ENCODE data around the gene GCH1.

GRCh38 chr14:54844479-54844878 is 58.1 kb downstream of the GCH1 start:
- TF ChIP-seq NR3C1 (CRISPR knock-in tag; conservative IDR thresholded peaks at IDR 0.05; ENCODE audit: low read depth) (no peak), ZNF512 (CRISPR knock-in tag; IDR thresholded peaks at IDR 0.05; ENCODE audit: borderline replicate concordance) (no peak), MAX (CRISPR knock-in tag; IDR thresholded peaks at IDR 0.05) (no peak), CTCF (IDR thresholded peaks at IDR 0.05) (no peak)
